A549 (cell line): Measurements from ENCODE around the gene ZNF816. TPM values are rescaled to one million over a fixed set of nuclear protein-coding genes. Genes with fewer than 3 reads are reported as not detected.

Experiments used
- ATAC-seq, 2 experiments: fragments of 200-7000 bp in 1 of 2; fragments of >200 bp in 1 of 2; cut with Nextera tagmentation in 1 of 2; cut with Tn5 transposase in 1 of 2; 3 replicates each; pipeline versions ENCODE4 v1.8.0 to v1.9.1; 2018 to 2020; ENCODE audit warnings: mild to moderate bottlenecking in 1 of 2, moderate library complexity in 1 of 2
- CTCF ChIA-PET: fragments of 300-600 bp; sonication (Branson Sonifier 250); formaldehyde crosslinking; extraction: SDS; loops from one replicate; lab custom pipeline; 2021; ENCODE audit warnings: antibody characterized with exemption, inconsistent platforms; lab: Yijun Ruan, JAX
- POLR2A ChIA-PET: fragments of 350-600 bp; formaldehyde crosslinking; extraction: SDS; loops from one replicate; lab custom pipeline; 2021; ENCODE audit warnings: antibody characterized with exemption, inconsistent platforms; lab: Yijun Ruan, JAX
- DNase-seq, 2 experiments: peaks; one replicate each; pipeline versions ENCODE4 v3.0.0 to v3.0.0-alpha.2; 2011 to 2016; ENCODE audit warnings: low read depth in 1 of 2, low spot score in 1 of 2
- FAIRE-seq: peaks from 2 replicates; lab custom pipeline; 2011; peaks lifted over from hg19 to GRCh38; lab: Jason Lieb, UNC
- H3K27ac ChIP-seq, 2 experiments: fragments of >200 bp; sonication (Bioruptor Twin); formaldehyde crosslinking; 3 replicates each; pipeline ENCODE4 v1.5.1; 2016 to 2017
- H3K4me1 ChIP-seq: fragments of >200 bp; sonication (Bioruptor Twin); formaldehyde crosslinking; 3 replicates; pipeline ENCODE4 v1.6.1; 2016
- H3K4me2 ChIP-seq: fragments of >200 bp; sonication (Bioruptor Twin); formaldehyde crosslinking; 3 replicates; pipeline ENCODE4 v1.6.1; 2016
- H3K4me3 ChIP-seq: fragments of >200 bp; sonication (Bioruptor Twin); formaldehyde crosslinking; 3 replicates; pipeline ENCODE4 v1.5.1; 2016
- H3K9me3 ChIP-seq: fragments of >200 bp; sonication (Bioruptor Twin); formaldehyde crosslinking; 3 replicates; pipeline ENCODE4 v1.6.1; 2016
- BHLHE40 ChIP-seq: IDR thresholded peaks from 2 replicates; pipeline ENCODE4 v1.6.1; 2012; ENCODE audit warnings: low read depth, low read length, inconsistent platforms
- CHD2 ChIP-seq: fragments of 150-350 bp; IDR thresholded peaks from 2 replicates; pipeline ENCODE4 v1.6.1; 2014; ENCODE audit warnings: low read length; ENCODE audit not compliant: partially characterized antibody
- CHD4 ChIP-seq: fragments of 200-600 bp; sonication (generic); IDR thresholded peaks from 2 replicates; pipeline ENCODE4 v1.6.1; 2016; ENCODE audit warnings: antibody characterized with exemption, mild to moderate bottlenecking, borderline replicate concordance
- ELK1 ChIP-seq: fragments of 150-350 bp; IDR thresholded peaks from 2 replicates; pipeline ENCODE4 v1.6.1; 2014; ENCODE audit warnings: low read depth, mild to moderate bottlenecking, low read length
- ESRRA ChIP-seq: fragments of 150-350 bp; IDR thresholded peaks from 2 replicates; pipeline ENCODE4 v1.6.1; 2014; ENCODE audit warnings: mild to moderate bottlenecking, low read length, borderline replicate concordance
- HEYL ChIP-seq: fragments of 250-450 bp; sonication (Bioruptor Pico); IDR thresholded peaks from 2 replicates; pipeline ENCODE4 v1.8.0; 2021; ENCODE audit warnings: mild to moderate bottlenecking, moderate library complexity
- HOXB5 ChIP-seq: fragments of 250-450 bp; sonication (Bioruptor Pico); IDR thresholded peaks from 2 replicates; pipeline ENCODE4 v1.5.0; 2020; ENCODE audit warnings: mild to moderate bottlenecking, moderate library complexity
- KDM1A ChIP-seq: fragments of 200-600 bp; sonication (generic); IDR thresholded peaks from 2 replicates; pipeline ENCODE4 v1.6.1; 2016; ENCODE audit warnings: low read depth, mild to moderate bottlenecking
- KDM5A ChIP-seq: fragments of 200-600 bp; sonication (generic); IDR thresholded peaks from 2 replicates; pipeline ENCODE4 v1.6.1; 2016; ENCODE audit warnings: antibody characterized with exemption, mild to moderate bottlenecking
- MAZ ChIP-seq: fragments of 150-350 bp; IDR thresholded peaks from 2 replicates; pipeline ENCODE4 v1.6.1; 2014; ENCODE audit warnings: antibody characterized with exemption, low read depth, low read length, borderline replicate concordance
- MYC ChIP-seq: IDR thresholded peaks from 2 replicates; pipeline ENCODE4 v1.6.1; 2012; ENCODE audit warnings: mild to moderate bottlenecking, inconsistent platforms, low read length, improper control_type of control experiment, borderline replicate concordance
- NPAS2 ChIP-seq: fragments of 250-450 bp; sonication (Bioruptor Pico); IDR thresholded peaks from 2 replicates; pipeline ENCODE4 v1.8.0; 2022; ENCODE audit warnings: mild to moderate bottlenecking, moderate library complexity, borderline replicate concordance
- NR3C1 ChIP-seq: fragments of >200 bp; sonication (Bioruptor Twin); formaldehyde crosslinking; IDR thresholded peaks from 3 replicates; pipeline ENCODE4 v1.6.1; 2017
- POLR2A ChIP-seq: IDR thresholded peaks from 2 replicates; pipeline ENCODE4 v1.6.1; 2012; ENCODE audit warnings: mild to moderate bottlenecking, low read length
- RAD21 ChIP-seq, 2 experiments: fragments of >200 bp in 1 of 2; sonication (Bioruptor Twin) in 1 of 2; formaldehyde crosslinking in 1 of 2; IDR thresholded peaks in 1 of 2; conservative IDR thresholded peaks in 1 of 2; 2 replicates in 1 of 2; 3 replicates in 1 of 2; pipeline ENCODE4 v1.6.1; 2012 to 2018; ENCODE audit warnings: inconsistent platforms in 1 of 2
- RARB ChIP-seq: fragments of 250-450 bp; sonication (Bioruptor Pico); IDR thresholded peaks from 2 replicates; pipeline ENCODE4 v1.8.0; 2021; ENCODE audit warnings: mild to moderate bottlenecking, moderate library complexity
- RCOR1 ChIP-seq: fragments of 150-350 bp; IDR thresholded peaks from 2 replicates; pipeline ENCODE4 v1.6.1; 2014; ENCODE audit warnings: antibody characterized with exemption, low read length, low read depth
- REST ChIP-seq: fragments of 200-600 bp; sonication (generic); IDR thresholded peaks from 2 replicates; pipeline ENCODE4 v1.6.1; 2016; ENCODE audit warnings: antibody characterized with exemption, mild to moderate bottlenecking, moderate library complexity
- RNF2 ChIP-seq: fragments of 200-600 bp; sonication (generic); IDR thresholded peaks from 2 replicates; pipeline ENCODE4 v1.6.1; 2016; ENCODE audit warnings: low read depth, mild to moderate bottlenecking, antibody characterized with exemption, moderate library complexity, borderline replicate concordance
- SREBF2 ChIP-seq: fragments of 450-650 bp; IDR thresholded peaks from 2 replicates; pipeline ENCODE4 v1.6.1; 2014; ENCODE audit warnings: mild to moderate bottlenecking, moderate library complexity
- TP53 ChIP-seq: fragments of 250-450 bp; sonication (Bioruptor Pico); IDR thresholded peaks from 2 replicates; pipeline ENCODE4 v1.5.0; 2021; ENCODE audit warnings: mild to moderate bottlenecking, moderate library complexity
- ZFP36 ChIP-seq: fragments of 450-650 bp; IDR thresholded peaks from 2 replicates; pipeline ENCODE4 v1.6.1; 2014; ENCODE audit warnings: borderline replicate concordance; ENCODE audit not compliant: partially characterized antibody
- WGBS: methylation state at CpG from one replicate; pipeline ENCODE4 v1.1.6; 2017; ENCODE audit errors: missing lambda C conversion rate; 5-methylcytosine and 5-hydroxymethylcytosine counted together
- polyA plus RNA-seq, 4 experiments: library from polyadenylated mRNA; depleted of rRNA in 3 of 4; stranded (reverse); fragments of >200 nt; fragmentation: RNase III in 1 of 4; extraction: RNeasy Plus Mini Kit Qiagen cat#74134 plus additional on column Dnase treatment in 1 of 4; gene quantifications; 2 replicates in 3 of 4; 3 replicates in 1 of 4; pipeline ENCODE4 v1.2.3, GENCODE V29; 2011 to 2017
- TF ChIP-seq, protein P1 (sequence below): IDR thresholded peaks from 2 replicates; pipeline ENCODE4 v1.6.1; 2012
- TF ChIP-seq, protein P2 (sequence below): IDR thresholded peaks from 2 replicates; pipeline ENCODE4 v1.6.1; 2012; ENCODE audit warnings: low read depth, borderline replicate concordance

ZNF816 gene
- polyA plus RNA-seq, 2 of the 4 experiments (the other 2 are of a cell fraction), result 0.05 to 0.09 TPM

DNA sequence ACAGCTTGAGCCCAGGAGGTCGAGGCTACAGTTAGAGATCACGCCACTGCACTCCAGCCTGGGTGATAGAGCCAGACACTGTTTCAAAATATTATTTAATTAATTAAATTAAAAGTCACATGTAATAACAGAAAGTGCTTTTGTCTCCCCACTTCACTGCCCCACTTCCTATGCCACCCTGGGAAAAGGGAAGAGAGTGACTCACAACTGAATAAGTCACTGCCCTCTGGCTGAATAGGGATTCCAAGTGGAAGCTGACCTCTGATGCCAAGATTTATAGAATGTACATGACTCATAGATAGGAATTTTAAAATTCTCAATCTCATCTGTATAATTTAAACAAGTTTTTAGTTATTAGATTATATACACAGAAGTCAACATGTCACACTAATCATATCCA is 28.8 kb upstream of the ZNF816 start:
- POLR2A ChIA-PET, result no interaction called here
- no peak for DNase-seq
- Histone ChIP-seq H3K4me3 (no peak overlapping the region), H3K4me1 (no peaks in the 10 kb centered on the region), H3K4me2 (no peak overlapping the region)
- ATAC-seq, result no peak
- FAIRE-seq, result no peak
- TF ChIP-seq SREBF2 (no peak), RNF2 (no peak), CHD2 (no peak), RAD21 (conservative IDR thresholded peaks at IDR 0.05 in 1 of 2, IDR thresholded peaks at IDR 0.05 in 1 of 2) (no peak), REST (no peak), ESRRA (no peak)
- TF ChIP-seq, protein P1, sequence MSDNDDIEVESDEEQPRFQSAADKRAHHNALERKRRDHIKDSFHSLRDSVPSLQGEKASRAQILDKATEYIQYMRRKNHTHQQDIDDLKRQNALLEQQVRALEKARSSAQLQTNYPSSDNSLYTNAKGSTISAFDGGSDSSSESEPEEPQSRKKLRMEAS, result no peak
- TF ChIP-seq, all 56 proteins: peak for 0
- Histone ChIP-seq H3K9me3 (peaks cover 73% of the 10 kb centered on the region), H3K27ac (no peak overlapping the region)
- 13% methylated on average over 2 of the region's 2 CpGs for WGBS
- CTCF ChIA-PET, result no interaction called here

DNA sequence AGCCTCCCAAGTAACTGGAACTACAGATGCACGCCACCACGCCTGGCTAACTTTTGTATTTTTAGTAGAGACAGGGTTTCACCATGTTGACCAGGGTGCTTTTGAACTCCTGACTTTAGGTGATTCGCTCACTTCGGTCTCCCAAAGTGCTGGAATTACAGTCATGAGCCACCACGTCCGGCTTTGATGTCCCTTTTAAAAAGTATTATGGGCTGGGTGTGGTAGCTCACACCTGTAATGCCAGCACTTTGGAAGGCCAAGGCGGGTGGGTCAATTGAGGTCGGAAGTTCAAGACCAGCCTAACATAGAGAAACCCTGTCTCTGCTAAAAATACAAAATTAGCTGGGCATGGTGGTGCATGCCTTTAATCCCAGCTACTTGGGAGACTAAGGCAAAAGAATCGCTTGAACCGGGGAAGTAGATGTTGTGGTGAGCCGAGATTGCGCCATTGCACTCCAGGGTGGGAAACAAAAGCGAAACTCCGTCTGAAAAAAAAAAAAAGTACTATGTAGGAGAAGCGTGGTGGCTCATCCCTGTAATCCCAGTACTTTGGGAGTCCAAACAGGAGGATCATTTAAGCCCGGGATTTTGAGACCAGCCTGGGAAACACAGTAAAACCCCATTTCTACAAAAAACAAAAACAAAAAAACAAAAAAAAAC is 28.2 kb upstream of the ZNF816 start:
- no peak for FAIRE-seq
- CTCF ChIA-PET, result no interaction called here

More for the DNA sequence above, 28.2 kb upstream of the ZNF816 start:
- DNase-seq (no peak), ATAC-seq (no peak)
- Histone ChIP-seq H3K27ac (no peak overlapping the region), H3K4me3 (no peak overlapping the region), H3K4me1 (no peaks in the 10 kb centered on the region), H3K9me3 (peaks cover 67% of the 10 kb centered on the region), H3K4me2 (no peak overlapping the region)
- POLR2A ChIA-PET, result no interaction called here
- TF ChIP-seq ZFP36, result no peak
- no peak for TF ChIP-seq NPAS2 (CRISPR knock-in tag)
- TF ChIP-seq RCOR1, result no peak
- no peak for TF ChIP-seq REST
- TF ChIP-seq KDM5A, result no peak
- TF ChIP-seq MAZ, result no peak
- no peak for TF ChIP-seq NR3C1
- no peak for TF ChIP-seq ELK1
- TF ChIP-seq SREBF2, result no peak
- no peak for TF ChIP-seq CHD4
- no peak for TF ChIP-seq TP53 (CRISPR knock-in tag)
- no peak for TF ChIP-seq HOXB5 (CRISPR knock-in tag)
- TF ChIP-seq HEYL (CRISPR knock-in tag), result no peak
- TF ChIP-seq RARB (CRISPR knock-in tag), result no peak
- TF ChIP-seq KDM1A, result no peak
- no peak for TF ChIP-seq MYC
- TF ChIP-seq BHLHE40, result no peak
- TF ChIP-seq POLR2A, result no peak
- TF ChIP-seq, protein P2, sequence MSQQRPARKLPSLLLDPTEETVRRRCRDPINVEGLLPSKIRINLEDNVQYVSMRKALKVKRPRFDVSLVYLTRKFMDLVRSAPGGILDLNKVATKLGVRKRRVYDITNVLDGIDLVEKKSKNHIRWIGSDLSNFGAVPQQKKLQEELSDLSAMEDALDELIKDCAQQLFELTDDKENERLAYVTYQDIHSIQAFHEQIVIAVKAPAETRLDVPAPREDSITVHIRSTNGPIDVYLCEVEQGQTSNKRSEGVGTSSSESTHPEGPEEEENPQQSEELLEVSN, result no peak
- WGBS, result 36% methylated on average over 16 of the region's 16 CpGs
